B cell (primary cell): ENCODE measurements around the gene ENDOG. TPM values are rescaled to one million over a fixed set of nuclear protein-coding genes. Genes with fewer than 3 reads are reported as not detected.

Experiments
- ATAC-seq: fragments of 200-7000 bp; cut with Tn5 transposase; one replicate; pipeline ENCODE4 v1.10.0; 2021; ENCODE audit warnings: low read depth, mild to moderate bottlenecking, moderate number of reproducible peaks, moderate library complexity
- CTCF ChIA-PET: fragments of 350-600 bp; sonication (Branson Sonifier 250); formaldehyde crosslinking; loops from one replicate; lab custom pipeline; 2021; ENCODE audit warnings: antibody characterized with exemption, inconsistent platforms; lab: Charles Lee
- POLR2A ChIA-PET: fragments of 350-600 bp; sonication (Branson Sonifier 250); formaldehyde crosslinking; loops from one replicate; lab custom pipeline; 2021; ENCODE audit warnings: antibody characterized with exemption; lab: Charles Lee
- DNase-seq: peaks from one replicate; pipeline ENCODE4 v3.0.0; 2013
- H2AFZ ChIP-seq: 2 replicates; pipeline ENCODE4 v1.6.1; 2012; ENCODE audit warnings: mild to moderate bottlenecking, low read depth, low read length; ENCODE audit not compliant: insufficient read depth, poor library complexity, severe bottlenecking
- H3K27ac ChIP-seq, 2 donors: 1 replicate in 1 of 2; 2 replicates in 1 of 2; pipeline ENCODE4 v1.5.1; 2012 to 2013; ENCODE audit warnings: low read length in 2 of 2, mild to moderate bottlenecking in 2 of 2, moderate library complexity in 1 of 2
- H3K27me3 ChIP-seq, 4 experiments: fragments of 200-600 bp in 1 of 4; sonication (generic) in 1 of 4; replicated peaks in 1 of 4; 1 replicate in 2 of 4; 2 replicates in 2 of 4; pipeline versions ENCODE4 v1.6.1 to v1.7.0; 2013 to 2016; ENCODE audit warnings: low read length in 3 of 4, mild to moderate bottlenecking in 2 of 4, mixed read lengths in 1 of 4, moderate library complexity in 1 of 4; ENCODE audit not compliant: insufficient read depth in 4 of 4, control insufficient read depth in 3 of 4; ENCODE audit errors: control extremely low read depth in 1 of 4
- H3K36me3 ChIP-seq, 2 experiments: replicated peaks in 1 of 2; 1 replicate in 1 of 2; 2 replicates in 1 of 2; pipeline versions ENCODE4 v1.6.1 to v1.7.1; 2013; ENCODE audit warnings: low read length in 1 of 2; ENCODE audit not compliant: insufficient read depth in 2 of 2, control insufficient read depth in 1 of 2; ENCODE audit errors: control extremely low read depth in 1 of 2, extremely low read depth in 1 of 2
- H3K4me1 ChIP-seq, 2 donors: fragments of 200-600 bp in 1 of 2; sonication (generic) in 1 of 2; 1 replicate in 1 of 2; 2 replicates in 1 of 2; pipeline versions ENCODE4 v1.5.1 to v1.6.1; 2013 to 2017; ENCODE audit warnings: low read length in 2 of 2; ENCODE audit not compliant: control insufficient read depth in 2 of 2, insufficient read depth in 2 of 2
- H3K4me2 ChIP-seq: replicated peaks from 2 replicates; pipeline ENCODE3; 2012; ENCODE audit warnings: mild to moderate bottlenecking, low read depth, low read length; ENCODE audit not compliant: poor library complexity, severe bottlenecking
- H3K4me3 ChIP-seq, 5 experiments: fragments of 200-600 bp in 1 of 5; sonication (generic) in 1 of 5; 1 replicate in 3 of 5; 2 replicates in 2 of 5; pipeline versions ENCODE4 v1.5.1 to v1.7.0; 2011 to 2016; ENCODE audit warnings: low read length in 4 of 5, mild to moderate bottlenecking in 4 of 5, low read depth in 2 of 5, control low read depth in 1 of 5, moderate library complexity in 1 of 5; ENCODE audit not compliant: insufficient read depth in 1 of 5; ENCODE audit errors: control extremely low read depth in 1 of 5, extremely low read depth in 1 of 5
- H3K79me2 ChIP-seq: fragments of 200-600 bp; sonication (generic); one replicate; pipeline ENCODE4 v1.6.0; 2016; ENCODE audit warnings: low read length; ENCODE audit not compliant: control insufficient read depth, insufficient read depth
- H3K9ac ChIP-seq: fragments of 200-600 bp; sonication (generic); 2 replicates; pipeline ENCODE4 v1.6.1; 2017; ENCODE audit warnings: mild to moderate bottlenecking, low read length, moderate library complexity
- H3K9me3 ChIP-seq, 3 donors: one replicate each; pipeline versions ENCODE4 v1.6.1 to v1.7.1; 2013; ENCODE audit warnings: low read length in 2 of 3; ENCODE audit not compliant: control insufficient read depth in 2 of 3, insufficient read depth in 1 of 3; ENCODE audit errors: control extremely low read depth in 1 of 3
- H4K20me1 ChIP-seq: 2 replicates; pipeline ENCODE4 v1.6.0; 2012; ENCODE audit warnings: mild to moderate bottlenecking, low read length; ENCODE audit not compliant: insufficient read depth, control insufficient read depth, poor library complexity, severe bottlenecking
- H3K27ac Mint-ChIP-seq: one replicate; pipeline ENCODE4 v1.8.0; 2021; ENCODE audit warnings: mixed read lengths
- H3K27me3 Mint-ChIP-seq: one replicate; pipeline ENCODE4 v1.8.0; 2021; ENCODE audit warnings: mixed read lengths
- H3K4me1 Mint-ChIP-seq: one replicate; pipeline ENCODE4 v1.8.0; 2021; ENCODE audit warnings: mixed read lengths
- H3K4me3 Mint-ChIP-seq: one replicate; pipeline ENCODE4 v1.8.0; 2021; ENCODE audit warnings: mixed read lengths
- H3K9me3 Mint-ChIP-seq: one replicate; pipeline ENCODE4 v1.8.0; 2022; ENCODE audit warnings: mixed read lengths; ENCODE audit not compliant: insufficient read depth
- CTCF ChIP-seq: fragments of 200-600 bp; IDR thresholded peaks from one replicate; pipeline ENCODE4 v1.8.0; 2022; ENCODE audit warnings: antibody characterized with exemption, mild to moderate bottlenecking
- EZH2 ChIP-seq: IDR thresholded peaks from 2 replicates; pipeline ENCODE4 v1.6.1; 2012; ENCODE audit warnings: borderline replicate concordance, low read depth, mild to moderate bottlenecking, moderate library complexity, low read length; ENCODE audit not compliant: insufficient read depth, poor library complexity, severe bottlenecking
- WGBS: methylation state at CpG from one replicate; pipeline ENCODE4 v1.1.5; 2013; ENCODE audit warnings: missing lambda C conversion rate; ENCODE audit not compliant: insufficient coverage; 5-methylcytosine and 5-hydroxymethylcytosine counted together
- intact Hi-C: fragments of 100-400 bp; cut with micrococcal nuclease; formaldehyde crosslinking; loops from one replicate; pipeline ENCODE4 v1.10.0; 2022
- polyA plus RNA-seq: library from polyadenylated mRNA; depleted of rRNA; stranded (reverse); fragments of >200 nt; gene quantifications from 2 replicates; pipeline ENCODE4 v1.2.3, GENCODE V29; 2012
- total RNA-seq, 2 donors: library from RNA; stranded (reverse); fragments of 120-200 nt in 1 of 2; gene quantifications; 1 replicate in 1 of 2; 2 replicates in 1 of 2; pipeline versions ENCODE4 v1.2.3 to v1.2.4, GENCODE V29; 2013 to 2022

ENDOG gene
- total and polyA plus RNA-seq, 2 donors (not counting 1 experiment from before 2014, with no cell fraction given), result 12.5 to 19.3 TPM

- WGBS, result 92% methylated on average over 19 of the region's 19 CpGs
- ATAC-seq (no peak), DNase-seq (peak; percentile 12)
- CTCF ChIA-PET, result interaction anchor here (1.2 kb wide), 1 partner anchor 131 kb away, joined by 6 read pairs; no protein-coding TSS in a partner anchor
- H3K4me1 ChIP-seq, result peaks cover 6 to 13% of the 10 kb centered on the region in 2 donors
- H3K9me3 Mint-ChIP-seq, result no peaks in the 10 kb centered on the region
- no peak overlapping the region for H3K4me3 ChIP-seq
- no peaks in the 10 kb centered on the region for H3K27me3 Mint-ChIP-seq
- POLR2A ChIA-PET, result no interaction called here
- no peak overlapping the region for H3K9ac ChIP-seq
- TF ChIP-seq CTCF (no peak), EZH2 (no peak)
- H3K27me3 ChIP-seq, result no peaks in the 10 kb centered on the region
- no peak overlapping the region for H3K27ac ChIP-seq
- no peak overlapping the region for H3K27ac Mint-ChIP-seq
- peaks cover 4% of the 10 kb centered on the region for H4K20me1 ChIP-seq
- no peak overlapping the region for H3K4me2 ChIP-seq
- intact Hi-C loops, result no loop called here
- peaks cover 3% of the 10 kb centered on the region for H3K79me2 ChIP-seq
- peaks cover 13% of the 10 kb centered on the region for H3K4me1 Mint-ChIP-seq
- H2AFZ ChIP-seq, result no peak overlapping the region
- no peaks in the 10 kb centered on the region for H3K9me3 ChIP-seq
- no peak overlapping the region for H3K4me3 Mint-ChIP-seq
- H3K36me3 ChIP-seq, result peaks cover 0 to 40% of the 10 kb centered on the region in 2 experiments
These were observed 5.1 kb downstream of the ENDOG start for GRCh38 chr9:128823362-128823902.

GRCh38 chr9:128823903-128824406 is 5.7 kb downstream of the ENDOG start:
- H3K4me3 Mint-ChIP-seq, result no peak overlapping the region
- ATAC-seq, result no peak

More at GRCh38 chr9:128823903-128824406, 5.7 kb downstream of the ENDOG start:
- Histone ChIP-seq H3K27me3 (no peaks in the 10 kb centered on the region), H3K9ac (no peak overlapping the region), H3K79me2 (peaks cover 8% of the 10 kb centered on the region), H3K9me3 (no peaks in the 10 kb centered on the region), H3K27ac (no peak overlapping the region), H3K4me3 (no peak overlapping the region), H3K4me2 (no peak overlapping the region), H4K20me1 (peaks cover 4% of the 10 kb centered on the region), H2AFZ (no peak overlapping the region), H3K36me3 (peaks cover 0 to 40% of the 10 kb centered on the region in 2 experiments), H3K4me1 (peaks cover 11 to 18% of the 10 kb centered on the region in 2 donors)
- H3K4me1 Mint-ChIP-seq, result peaks cover 18% of the 10 kb centered on the region
- intact Hi-C loops, result no loop called here
- H3K27ac Mint-ChIP-seq, result no peak overlapping the region
- no peaks in the 10 kb centered on the region for H3K9me3 Mint-ChIP-seq
- ChIA-PET CTCF (interaction anchor here (1.2 kb wide), 1 partner anchor 131 kb away, joined by 6 read pairs; no protein-coding TSS in a partner anchor), POLR2A (no interaction called here)
- WGBS, result 94% methylated on average over 12 of the region's 12 CpGs
- no peaks in the 10 kb centered on the region for H3K27me3 Mint-ChIP-seq
- TF ChIP-seq EZH2 (no peak), CTCF (no peak)
- peak; percentile 9 for DNase-seq
